Ascending aorta (tissue), 2 donors: ENCODE measurements around the gene PIK3CD. TPM values are rescaled to one million over a fixed set of nuclear protein-coding genes. Genes with fewer than 3 reads are reported as not detected.

Experiments
- DNase-seq, 2 donors: peaks; one replicate each; pipeline ENCODE4 v3.0.0-alpha.2; 2019; ENCODE audit warnings: low spot score in 2 of 2
- H3K27ac ChIP-seq, 2 donors: fragments of 200-600 bp; sonication (generic); one replicate each; pipeline ENCODE4 v1.5.1; 2016 to 2017; ENCODE audit warnings: mild to moderate bottlenecking in 1 of 2
- H3K27me3 ChIP-seq: fragments of 200-600 bp; sonication (generic); one replicate; pipeline ENCODE4 v1.5.1; 2017
- H3K36me3 ChIP-seq, 2 donors: fragments of 200-600 bp; sonication (generic); one replicate each; pipeline ENCODE4 v1.5.1; 2016
- H3K4me1 ChIP-seq, 2 donors: fragments of 200-600 bp; sonication (generic); one replicate each; pipeline ENCODE4 v1.5.1; 2016 to 2017; ENCODE audit warnings: mild to moderate bottlenecking in 1 of 2
- H3K4me3 ChIP-seq, 2 donors: fragments of 200-600 bp; sonication (generic); one replicate each; pipeline ENCODE4 v1.5.1; 2016 to 2017; ENCODE audit warnings: mild to moderate bottlenecking in 1 of 2
- H3K9me3 ChIP-seq, 2 donors: fragments of 200-600 bp; sonication (generic); one replicate each; pipeline ENCODE4 v1.5.1; 2016
- CTCF ChIP-seq, 3 experiments: fragments of 200-600 bp in 2 of 3; fragments of 450-650 bp in 1 of 3; sonication (generic) in 2 of 3; IDR thresholded peaks; one replicate each; pipeline ENCODE4 v1.5.1; 2016 to 2019; ENCODE audit warnings: antibody characterized with exemption in 3 of 3, mild to moderate bottlenecking in 1 of 3, moderate library complexity in 1 of 3
- intact Hi-C: fragments of 100-400 bp; cut with DNase I; formaldehyde crosslinking; loops from one replicate; pipeline ENCODE4 v1.15.1; 2023
- total RNA-seq: library from RNA; depleted of rRNA; stranded (reverse); fragments of >200 nt; gene quantifications from one replicate; pipeline ENCODE4 v1.1.0, GENCODE V29; 2016

Gene PIK3CD
- total RNA-seq, 1 donor from 2014 or later: 19.7 TPM

GRCh38 chr1:9689011-9689706 is 37.6 kb downstream of the PIK3CD start:
- H3K9me3 ChIP-seq: no peaks in the 10 kb centered on the region
- peak overlapping the region; percentile 63 to 74 for H3K27ac ChIP-seq
- peaks cover 7 to 15% of the 10 kb centered on the region in 2 donors for H3K4me1 ChIP-seq
- DNase-seq: peak in 1 of 2 donors; percentile 89
- H3K27me3 ChIP-seq: no peaks in the 10 kb centered on the region
- intact Hi-C loops: loop anchor here (5.0 kb wide), 1 partner anchor 62 kb away; no protein-coding TSS in a partner anchor
- no peak for TF ChIP-seq CTCF (IDR thresholded peaks at IDR 0.05)
- H3K4me3 ChIP-seq: peak overlapping the region; percentile 54 to 97
- no peaks in the 10 kb centered on the region for H3K36me3 ChIP-seq

- DNase-seq: no peak
- TF ChIP-seq CTCF (IDR thresholded peaks at IDR 0.05): no peak
- H3K36me3 ChIP-seq: no peaks in the 10 kb centered on the region
- no peaks in the 10 kb centered on the region for H3K9me3 ChIP-seq
- H3K4me3 ChIP-seq: peak overlapping the region; percentile 54 to 97
- peak overlapping the region; percentile 63 to 74 for H3K27ac ChIP-seq
- H3K27me3 ChIP-seq: no peaks in the 10 kb centered on the region
- peaks cover 7 to 15% of the 10 kb centered on the region in 2 donors for H3K4me1 ChIP-seq
- intact Hi-C loops: loop anchor here (5.0 kb wide), 1 partner anchor 63 kb away; no protein-coding TSS in a partner anchor
These were observed 38.4 kb downstream of the PIK3CD start for GRCh38 chr1:9689971-9690381.

- peak overlapping the region; percentile 54 to 97 for H3K4me3 ChIP-seq
- H3K9me3 ChIP-seq: no peaks in the 10 kb centered on the region
- H3K36me3 ChIP-seq: no peaks in the 10 kb centered on the region
- no peak for TF ChIP-seq CTCF (IDR thresholded peaks at IDR 0.05)
- peaks cover 7 to 15% of the 10 kb centered on the region in 2 donors for H3K4me1 ChIP-seq
- no peak for DNase-seq
- no peaks in the 10 kb centered on the region for H3K27me3 ChIP-seq
- intact Hi-C loops: no loop called here
- peak overlapping the region; percentile 63 to 74 for H3K27ac ChIP-seq
These were observed 39.0 kb downstream of the PIK3CD start for GRCh38 chr1:9690440-9691107.

GRCh38 chr1:9691108-9691445 is 39.5 kb downstream of the PIK3CD start:
- DNase-seq: no peak
- H3K4me3 ChIP-seq: no peak overlapping the region
- no peaks in the 10 kb centered on the region for H3K36me3 ChIP-seq
- no peaks in the 10 kb centered on the region for H3K9me3 ChIP-seq
- TF ChIP-seq CTCF (IDR thresholded peaks at IDR 0.05): no peak
- intact Hi-C loops: no loop called here
- no peak overlapping the region for H3K27ac ChIP-seq
- H3K4me1 ChIP-seq: peaks cover 7 to 15% of the 10 kb centered on the region in 2 donors
- H3K27me3 ChIP-seq: no peaks in the 10 kb centered on the region

GRCh38 chr1:9691691-9692090 is 40.2 kb downstream of the PIK3CD start:
- H3K27me3 ChIP-seq: no peaks in the 10 kb centered on the region
- H3K4me3 ChIP-seq: no peak overlapping the region
- peaks cover 7 to 15% of the 10 kb centered on the region in 2 donors for H3K4me1 ChIP-seq
- intact Hi-C loops: no loop called here
- TF ChIP-seq CTCF (IDR thresholded peaks at IDR 0.05): no peak
- H3K27ac ChIP-seq: no peak overlapping the region
- H3K9me3 ChIP-seq: no peaks in the 10 kb centered on the region
- DNase-seq: no peak
- no peaks in the 10 kb centered on the region for H3K36me3 ChIP-seq
